HG03460 (cell line): ENCODE data around the gene SLC39A11.
"Not testable (repeated sequence)": the region's sequence is repeated elsewhere in the genome, so short reads cannot be mapped to it uniquely, and the experiment has no call there.

ENCODE experiments used
- ATAC-seq: cut with Tn5 transposase; IDR thresholded peaks from one replicate; pipeline ENCODE4 v1.9.1; 2021; ENCODE audit not compliant: unreplicated experiment

The SLC39A11 gene

GRCh38 chr17:73072219-73072962, 20.1 kb downstream of the SLC39A11 start:
- ATAC-seq: no peak

DNA sequence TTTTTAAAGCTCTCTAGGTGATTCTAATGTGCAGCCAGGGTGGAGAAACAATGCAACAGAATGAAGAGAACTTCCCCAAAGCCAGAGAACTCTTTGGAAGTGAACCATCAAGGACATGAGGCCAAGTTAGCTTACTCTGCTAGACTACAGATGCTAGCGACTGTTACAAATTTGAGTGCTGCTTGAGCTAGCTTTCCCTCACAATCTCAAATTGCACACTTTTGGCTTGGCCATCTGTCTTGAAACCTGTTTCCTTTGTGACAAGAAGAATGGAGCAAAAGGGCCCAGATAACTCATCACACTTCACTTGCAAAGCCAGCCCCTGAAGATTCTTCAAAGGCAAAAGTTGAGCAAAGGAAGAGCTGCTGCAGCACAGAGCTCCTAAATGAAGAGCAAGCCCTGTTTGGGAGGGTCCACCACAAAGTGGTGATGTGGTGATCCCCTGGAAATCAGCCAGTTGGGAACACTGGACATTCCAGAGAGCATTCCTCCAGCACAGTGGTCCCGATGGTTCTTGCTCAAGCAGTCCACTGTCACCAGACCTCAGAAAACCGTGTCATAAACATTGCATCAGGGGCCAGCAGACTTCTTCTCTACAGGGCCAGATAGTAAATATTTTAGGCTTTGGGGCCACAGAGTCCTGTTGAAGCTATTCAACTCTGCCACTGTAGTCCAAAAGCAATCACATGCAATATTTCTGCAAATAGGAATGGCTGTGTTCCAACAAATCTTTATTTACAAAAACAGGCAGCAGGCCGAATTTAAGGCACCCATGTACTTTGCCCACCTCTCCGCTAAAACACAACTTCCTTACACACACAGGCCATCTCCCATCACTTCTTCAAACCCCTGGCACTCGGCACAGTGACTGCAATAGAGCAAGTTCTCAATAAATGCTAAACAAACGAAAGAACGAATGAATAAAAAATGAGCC, 21.2 kb downstream of the SLC39A11 start:
- no peak for ATAC-seq

GRCh38 chr17:73069841-73070240, 22.6 kb downstream of the SLC39A11 start:
- ATAC-seq: no peak

DNA sequence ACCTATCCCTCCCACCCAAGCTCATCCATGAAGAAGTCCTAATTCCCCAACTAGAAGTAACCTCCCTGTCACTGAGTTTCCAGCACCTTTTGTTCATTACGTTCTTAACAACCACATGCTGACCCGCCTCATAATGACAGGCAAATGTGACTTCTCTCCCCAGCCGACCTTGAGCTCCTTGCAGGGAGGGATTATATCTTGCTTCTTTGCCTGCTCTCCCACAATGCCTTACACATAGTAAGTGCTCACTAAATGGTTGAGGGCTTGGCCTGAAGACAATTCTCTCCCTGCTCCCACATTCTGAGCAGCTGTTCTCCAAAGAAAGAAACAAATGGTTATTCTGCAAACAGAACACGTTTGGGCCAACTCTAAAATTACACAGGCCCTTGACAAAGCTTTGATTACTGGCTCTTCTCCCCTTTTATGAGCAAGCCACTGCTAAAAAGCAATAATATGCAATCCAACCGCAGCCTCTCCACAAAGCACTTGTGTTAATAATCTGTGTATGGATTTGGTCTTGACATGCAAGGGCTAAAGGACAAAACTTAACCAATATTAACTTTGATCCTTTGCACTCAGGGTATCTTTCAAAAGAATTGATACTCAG, 23.2 kb downstream of the SLC39A11 start:
- no peak for ATAC-seq

- no peak for ATAC-seq
Measured at GRCh38 chr17:73068322-73069153, 23.9 kb downstream of the SLC39A11 start.

DNA sequence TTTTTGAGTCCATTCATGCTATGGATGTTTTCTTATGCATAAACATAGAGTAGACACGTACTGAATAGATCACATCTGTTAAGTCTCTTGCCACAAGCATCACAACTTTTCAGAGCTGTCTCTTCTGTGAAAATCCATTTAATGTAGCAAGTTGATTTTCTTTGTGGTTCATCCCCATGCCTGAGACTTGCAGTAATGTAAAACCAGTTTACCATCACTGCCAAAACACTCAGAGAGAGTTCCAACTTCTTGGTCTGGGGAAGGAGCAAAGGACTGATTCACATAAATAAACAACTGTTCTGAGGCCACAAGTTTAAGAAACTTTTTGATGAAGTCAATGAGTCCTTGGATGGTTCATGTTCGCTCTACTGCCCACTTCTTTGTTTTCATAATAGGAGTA, 24.8 kb downstream of the SLC39A11 start:
- ATAC-seq: not testable (repeated sequence)

GRCh38 chr17:73067075-73067474, 25.4 kb downstream of the SLC39A11 start:
- no peak for ATAC-seq

DNA sequence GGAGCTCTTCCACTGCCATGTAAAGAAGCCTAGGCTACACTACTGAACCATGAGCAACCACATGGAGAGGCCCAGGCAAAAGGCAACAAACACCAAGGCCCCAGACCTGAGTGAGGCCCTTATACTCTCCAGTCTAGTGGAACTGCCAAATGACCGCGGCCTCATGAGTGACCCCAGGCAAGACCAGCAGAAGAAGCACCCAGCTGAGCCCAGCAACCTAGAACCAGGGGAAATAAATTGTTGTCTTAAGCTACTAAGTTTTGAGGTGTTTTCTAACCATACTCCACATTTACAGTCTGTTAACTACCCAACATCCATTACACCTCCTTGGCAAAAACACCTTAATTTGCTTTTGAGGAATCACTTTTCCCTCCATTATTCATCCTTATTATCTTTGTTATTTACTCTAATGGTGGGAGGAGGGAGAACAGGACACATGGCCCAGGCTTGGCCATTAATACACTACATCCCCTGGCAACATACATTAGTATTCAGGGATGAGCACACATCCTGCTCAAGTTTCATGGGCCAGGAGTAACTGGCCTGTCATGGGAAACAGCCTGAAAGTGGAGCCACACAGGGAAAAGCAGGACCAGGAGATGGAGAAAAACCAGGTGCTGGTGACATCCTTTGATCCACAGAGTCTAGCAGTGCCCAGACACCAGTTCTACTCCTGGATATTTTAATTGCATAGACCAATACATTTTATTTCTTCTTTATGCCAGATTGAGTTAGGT, 26.2 kb downstream of the SLC39A11 start:
- ATAC-seq: no peak

DNA sequence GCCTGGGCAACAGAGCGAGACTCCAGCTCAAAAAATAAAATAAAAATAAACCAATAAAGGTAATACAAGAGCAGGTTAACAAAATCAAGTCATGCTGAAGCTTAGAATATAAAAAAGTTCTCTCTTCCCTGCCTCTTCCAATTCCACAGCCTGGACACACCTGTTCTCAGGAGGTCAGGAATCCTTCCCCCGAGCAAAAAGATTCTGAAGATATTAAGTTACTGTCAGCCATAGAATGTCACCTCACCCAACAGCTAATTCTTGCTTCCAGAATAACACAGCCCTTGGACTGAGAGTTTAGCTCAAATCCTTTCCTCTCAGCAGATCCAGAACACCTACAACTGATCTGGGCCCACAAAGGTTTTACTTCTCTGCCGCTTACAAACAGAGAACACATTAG, 27.1 kb downstream of the SLC39A11 start:
- ATAC-seq: no peak

GRCh38 chr17:73064084-73064938, 28.2 kb downstream of the SLC39A11 start:
- no peak for ATAC-seq

DNA sequence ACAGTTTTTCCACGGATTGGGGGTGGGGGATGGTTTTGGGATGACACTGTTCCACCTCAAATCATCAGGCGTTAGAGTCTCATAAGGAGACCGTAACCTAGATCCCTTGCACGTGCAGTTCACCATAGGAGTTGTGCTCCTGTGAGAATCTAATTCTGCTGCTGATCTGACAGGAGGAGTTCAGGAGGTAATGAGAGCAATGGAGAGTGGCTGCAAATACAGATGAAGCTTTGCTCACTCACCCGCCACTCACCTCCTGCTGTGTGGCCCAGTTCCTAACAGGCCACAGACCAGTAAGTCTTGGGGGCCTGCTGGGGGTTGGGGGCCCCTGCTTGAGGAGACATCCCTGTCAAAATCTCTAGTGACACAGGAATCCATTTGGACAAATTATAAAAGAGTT, 29.8 kb downstream of the SLC39A11 start:
- no peak for ATAC-seq

DNA sequence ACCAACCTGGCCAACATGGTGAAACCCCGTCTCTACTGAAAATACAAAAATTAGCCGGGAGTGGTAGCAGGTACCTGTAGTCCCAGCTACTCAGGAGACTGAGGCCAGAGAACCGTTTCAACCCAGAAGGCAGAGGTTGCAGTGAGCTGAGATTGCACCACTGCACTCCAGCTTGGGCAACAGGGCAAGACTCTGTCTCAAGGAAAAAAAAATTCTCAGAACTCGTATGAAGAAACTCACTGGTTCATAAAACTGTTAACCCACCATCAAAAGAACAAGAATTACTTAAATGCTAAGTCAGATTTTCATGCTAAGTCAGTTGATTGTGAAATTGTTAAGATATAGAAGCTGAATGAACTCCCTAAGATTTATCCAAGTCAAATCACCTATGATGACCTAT, 31.3 kb downstream of the SLC39A11 start:
- no peak for ATAC-seq

DNA sequence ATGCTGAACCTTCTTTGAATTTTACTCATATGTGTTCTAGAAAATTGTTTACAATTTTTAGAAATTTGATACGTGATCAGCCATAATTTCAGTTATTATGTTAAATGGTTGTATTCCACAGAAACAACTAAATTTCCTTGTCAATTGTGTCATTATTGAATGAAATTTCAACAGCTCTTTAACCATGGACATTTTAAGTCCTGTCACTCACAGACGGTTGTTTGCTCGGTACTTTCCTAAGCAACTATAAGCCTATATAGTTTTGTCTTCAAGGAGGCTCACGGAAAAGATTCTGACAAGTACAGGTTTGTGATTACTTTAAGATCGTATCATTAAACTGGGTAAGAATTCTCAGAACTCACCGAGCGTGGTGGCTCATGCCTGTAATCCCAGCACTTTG, 31.8 kb downstream of the SLC39A11 start:
- no peak for ATAC-seq

DNA sequence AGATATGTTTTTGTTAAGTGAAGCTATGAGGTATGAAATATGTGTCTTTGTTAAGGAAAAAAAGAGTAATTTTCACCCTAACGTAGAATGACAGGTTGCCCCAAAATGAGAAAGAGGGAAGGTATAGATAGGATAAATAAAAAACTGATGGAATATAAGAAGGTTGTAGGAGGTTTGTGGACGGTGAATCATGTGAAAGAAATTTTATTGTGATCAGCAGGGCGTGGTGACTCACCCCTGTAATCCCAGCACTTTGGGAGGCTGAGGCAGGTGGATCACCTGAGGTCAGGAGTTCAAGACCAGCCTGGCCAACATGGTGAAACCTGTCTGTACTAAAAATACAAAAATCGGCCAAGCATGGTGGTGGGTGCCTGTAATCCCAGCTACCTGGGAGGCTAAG, 32.8 kb downstream of the SLC39A11 start:
- not testable (repeated sequence) for ATAC-seq

DNA sequence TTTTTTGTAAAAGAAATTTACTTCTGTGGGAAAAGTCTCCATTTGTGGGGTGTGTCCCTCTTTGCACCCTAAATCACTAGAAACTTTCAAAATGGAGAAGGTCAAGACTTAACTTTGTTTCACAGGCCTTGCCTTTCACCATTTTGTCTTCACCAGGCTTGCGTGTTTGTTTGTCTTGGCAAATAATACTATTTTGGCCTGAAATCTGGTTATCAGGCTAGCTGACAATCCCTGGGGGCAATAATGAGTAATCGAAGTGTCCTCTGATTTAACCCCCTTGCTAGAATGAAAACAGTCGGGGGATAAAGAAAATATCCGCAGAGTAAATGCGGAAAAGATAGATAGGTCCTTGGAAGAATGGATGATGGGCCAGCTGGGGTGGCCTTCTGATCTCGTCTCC, 34.5 kb downstream of the SLC39A11 start:
- no peak for ATAC-seq

DNA sequence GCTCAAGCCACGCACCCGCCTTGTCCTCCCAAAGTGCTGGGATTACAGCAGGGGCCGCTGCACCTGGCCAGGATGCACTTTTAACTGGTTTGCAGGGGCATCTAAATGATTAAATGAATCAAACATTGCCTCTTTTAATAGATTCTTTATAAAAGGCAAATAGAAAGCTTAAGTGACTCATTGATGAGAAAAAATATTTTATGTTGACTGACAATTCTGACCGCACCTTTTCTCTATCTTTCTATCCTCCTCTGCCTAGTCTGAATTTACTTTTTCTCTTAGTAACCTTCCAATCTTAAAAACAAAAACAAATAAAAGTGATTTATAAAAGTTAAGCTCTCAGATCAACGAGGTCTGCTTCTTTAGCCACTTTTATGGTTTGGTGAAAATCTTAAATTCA, 35.3 kb downstream of the SLC39A11 start:
- ATAC-seq: no peak

GRCh38 chr17:73052923-73053322, 39.6 kb downstream of the SLC39A11 start:
- ATAC-seq: no peak

GRCh38 chr17:73050797-73051196, 41.7 kb downstream of the SLC39A11 start:
- no peak for ATAC-seq

DNA sequence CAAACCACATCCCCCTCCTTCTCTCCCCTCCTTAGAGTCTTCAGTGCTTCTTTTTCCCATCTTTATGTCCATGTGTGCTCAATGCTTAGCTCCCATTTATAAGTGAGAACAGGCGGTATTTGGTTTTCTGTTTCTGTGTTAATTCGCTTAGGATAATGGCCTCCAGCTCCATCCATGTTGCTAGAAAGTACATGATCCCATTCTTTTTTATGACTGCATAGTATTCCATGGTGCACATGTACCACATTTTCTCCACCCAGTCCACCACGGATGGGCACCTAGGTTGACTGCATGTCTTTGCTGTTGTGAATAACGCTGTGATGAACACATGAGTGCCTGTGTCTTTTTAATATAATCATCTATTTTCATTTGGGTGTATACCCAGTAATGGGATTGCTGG, 44.3 kb downstream of the SLC39A11 start:
- ATAC-seq: no peak
